Stimulated activated CD8-positive, alpha-beta memory T cell treated with anti-CD3 and anti-CD28 coated beads, Interleukin-4, amount 100 ng/mL, for 24 hours (primary cell): ENCODE data around the gene CMTM6.
"Not testable (repeated sequence)": the region's sequence is repeated elsewhere in the genome, so short reads cannot be mapped to it uniquely, and the experiment has no call there.

Experiments
- DNase-seq: peaks from one replicate; pipeline ENCODE4 v3.0.0-alpha.2; 2020; ENCODE audit warnings: low read depth

Gene CMTM6

GRCh38 chr3:32447865-32448400 lies 54.7 kb downstream of the CMTM6 start:
- DNase-seq, result no peak

- DNase-seq, result no peak
Measured at GRCh38 chr3:32443478-32443877, 59.2 kb downstream of the CMTM6 start.

- DNase-seq, result no peak
Measured at GRCh38 chr3:32442766-32443165, 59.9 kb downstream of the CMTM6 start.

GRCh38 chr3:32440611-32441350 lies 61.9 kb downstream of the CMTM6 start:
- DNase-seq, result no peak

GRCh38 chr3:32439421-32439820 lies 63.2 kb downstream of the CMTM6 start:
- not testable (repeated sequence) for DNase-seq

- no peak for DNase-seq
Measured at GRCh38 chr3:32438596-32439344, 63.9 kb downstream of the CMTM6 start.

- DNase-seq, result no peak
Measured at GRCh38 chr3:32437896-32438295, 64.8 kb downstream of the CMTM6 start.

GRCh38 chr3:32436816-32437189 lies 65.8 kb downstream of the CMTM6 start:
- DNase-seq, result no peak

GRCh38 chr3:32435911-32436815 lies 66.5 kb downstream of the CMTM6 start:
- no peak for DNase-seq

- no peak for DNase-seq
Measured at GRCh38 chr3:32434206-32434605, 68.4 kb downstream of the CMTM6 start.

GRCh38 chr3:32432711-32433530 lies 69.7 kb downstream of the CMTM6 start:
- no peak for DNase-seq

- DNase-seq, result no peak
Measured at GRCh38 chr3:32432045-32432710, 70.5 kb downstream of the CMTM6 start.

GRCh38 chr3:32431481-32431880 lies 71.2 kb downstream of the CMTM6 start:
- DNase-seq, result no peak
